NCI-H748 (cell line): Measurements from ENCODE around the gene NLRP6.

Experiments
- DNase-seq: peaks from one replicate; lab custom pipeline; 2025; ENCODE audit not compliant: unreplicated experiment; lab: John Stamatoyannopoulos, UW

The NLRP6 gene

DNA sequence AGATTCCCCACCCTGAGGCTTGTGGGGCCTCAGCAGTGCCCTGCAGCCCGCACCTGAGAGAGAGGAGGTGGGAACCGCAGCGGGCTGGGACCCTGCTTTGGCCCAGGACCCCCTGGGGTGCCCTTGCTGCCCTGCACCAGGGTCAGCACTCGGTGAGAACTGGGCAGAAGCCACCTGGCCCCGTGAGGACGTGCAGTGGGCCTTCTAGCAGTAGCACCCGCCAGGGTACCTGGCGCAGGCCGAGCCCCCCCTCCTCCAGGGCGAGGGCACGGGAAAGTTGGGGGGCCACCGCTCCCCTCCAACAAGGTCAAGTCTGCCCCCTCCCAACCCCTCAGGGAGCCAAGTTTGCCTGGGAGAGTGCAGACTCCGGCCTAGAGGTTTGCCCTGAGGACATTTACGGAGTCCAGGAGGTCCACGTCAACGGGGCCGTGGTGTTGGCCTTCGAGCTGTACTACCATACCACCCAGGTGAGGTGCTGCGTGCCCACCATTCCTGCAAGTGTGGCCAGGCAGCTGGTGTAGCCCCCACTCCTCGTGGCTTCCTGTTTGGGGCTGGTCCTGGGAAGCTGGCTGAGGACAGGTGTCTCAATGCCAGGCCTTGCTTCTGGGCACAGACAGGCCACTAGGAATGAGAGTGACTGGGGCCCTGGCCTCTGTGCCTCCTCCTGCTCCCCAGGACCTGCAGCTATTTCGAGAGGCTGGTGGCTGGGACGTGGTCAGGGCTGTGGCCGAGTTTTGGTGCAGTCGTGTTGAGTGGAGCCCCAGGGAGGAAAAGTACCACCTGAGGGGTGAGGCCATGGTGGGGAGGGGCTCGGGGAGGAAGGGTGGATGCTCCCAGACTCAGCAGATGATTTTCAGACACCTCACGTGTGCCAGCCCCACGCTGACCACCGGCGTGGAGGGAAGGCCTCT, 14.3 kb downstream of the NLRP6 start:
- DNase-seq: no peak

- no peak for DNase-seq
Observed at GRCh38 chr11:293271-293851, 15.2 kb downstream of the NLRP6 start.

DNA sequence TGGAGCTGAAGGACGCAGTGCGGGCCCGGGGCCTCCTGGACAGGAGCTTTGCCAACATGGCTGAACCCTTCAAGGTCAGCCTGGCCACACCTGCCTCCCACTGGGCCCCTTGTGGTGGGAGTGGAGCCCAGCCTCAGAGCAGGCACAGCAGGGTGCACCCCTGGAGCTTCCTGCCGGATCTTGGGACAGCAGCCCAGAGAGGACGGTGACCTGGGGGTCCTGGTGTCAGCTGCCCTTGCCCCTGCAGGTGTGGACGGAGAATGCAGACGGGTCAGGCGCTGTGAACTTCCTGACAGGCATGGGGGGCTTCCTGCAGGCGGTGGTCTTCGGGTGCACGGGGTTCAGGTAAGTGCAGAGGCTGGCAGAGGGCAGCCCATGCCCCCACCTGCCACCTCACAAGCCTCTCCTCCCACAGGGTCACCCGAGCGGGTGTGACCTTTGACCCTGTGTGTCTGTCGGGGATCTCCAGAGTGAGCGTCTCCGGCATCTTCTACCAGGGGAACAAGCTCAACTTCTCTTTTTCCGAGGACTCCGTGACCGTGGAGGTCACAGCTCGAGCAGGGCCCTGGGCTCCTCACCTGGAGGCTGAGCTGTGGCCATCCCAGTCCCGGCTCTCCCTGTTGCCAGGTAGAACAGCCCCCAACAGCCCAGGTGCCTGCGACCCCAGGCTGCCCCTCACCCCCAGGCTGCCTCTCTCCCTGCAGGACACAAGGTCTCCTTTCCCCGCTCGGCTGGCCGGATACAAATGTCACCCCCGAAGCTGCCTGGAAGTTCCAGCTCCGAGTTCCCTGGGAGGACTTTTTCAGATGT, 15.8 kb downstream of the NLRP6 start:
- no peak for DNase-seq

DNA sequence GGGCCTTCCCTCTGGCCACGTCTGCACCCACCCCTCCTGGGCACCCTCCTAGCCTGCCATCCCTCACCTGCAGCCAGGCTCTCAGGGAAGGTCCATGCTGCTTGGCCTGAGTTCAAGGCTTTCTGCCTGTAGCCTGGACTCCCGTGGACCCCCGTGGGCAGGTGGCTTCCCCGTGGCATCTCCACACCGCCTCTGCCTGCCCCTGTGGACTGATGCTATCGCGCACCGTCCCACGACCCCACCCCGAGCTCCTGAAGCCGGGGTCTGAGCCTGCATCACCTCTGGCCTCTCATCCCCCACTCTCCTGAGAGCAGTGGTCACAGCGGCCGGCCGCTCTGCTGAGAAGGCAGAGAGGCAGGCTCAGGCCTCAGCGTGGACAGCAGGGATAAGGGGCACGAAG, 16.6 kb downstream of the NLRP6 start:
- DNase-seq: no peak

GRCh38 chr11:295351-296170, 17.4 kb downstream of the NLRP6 start:
- no peak for DNase-seq

DNA sequence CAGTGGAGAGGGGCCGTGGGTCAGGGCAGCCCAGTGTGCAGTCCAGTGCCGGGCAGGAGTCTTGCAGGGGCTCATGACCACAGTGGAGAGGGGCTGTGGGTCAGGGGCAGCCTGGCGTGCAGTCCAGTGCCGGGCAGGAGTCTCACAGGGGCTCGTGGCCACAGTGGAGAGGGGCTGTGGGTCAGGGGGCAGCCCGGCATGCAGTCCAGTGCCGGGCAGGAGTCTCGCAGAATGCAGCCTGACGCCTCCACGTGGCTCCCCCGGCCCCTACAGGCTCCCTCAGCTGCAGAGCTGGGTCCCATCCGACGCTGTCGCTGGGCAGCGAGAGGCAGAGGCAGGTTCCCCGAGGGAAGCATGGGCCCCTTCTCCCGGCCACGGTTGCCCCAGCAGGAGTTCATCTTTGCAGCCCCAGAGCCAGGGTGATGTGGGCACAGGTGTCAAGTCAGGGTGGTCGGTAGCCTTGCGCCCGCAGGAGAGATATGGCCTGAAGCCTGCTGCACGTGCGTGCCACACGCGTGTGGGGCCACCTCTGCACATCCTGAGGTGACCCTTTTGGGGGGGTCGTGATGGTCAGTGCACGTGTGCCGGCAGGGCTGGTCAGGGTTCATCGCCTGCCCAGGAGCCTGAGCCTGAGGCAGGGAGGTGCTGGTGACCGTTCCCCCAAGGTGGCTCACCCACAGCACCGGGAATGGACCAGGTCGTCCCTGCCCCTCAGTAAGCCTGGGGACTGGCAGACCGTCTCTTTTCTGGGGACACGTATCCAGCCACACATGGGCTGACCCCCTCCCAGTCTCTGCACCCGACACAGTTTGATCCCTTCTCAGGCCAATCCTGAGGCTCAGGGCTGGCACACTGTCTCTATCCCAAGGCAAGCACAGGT, 18.2 kb downstream of the NLRP6 start:
- no peak for DNase-seq

DNA sequence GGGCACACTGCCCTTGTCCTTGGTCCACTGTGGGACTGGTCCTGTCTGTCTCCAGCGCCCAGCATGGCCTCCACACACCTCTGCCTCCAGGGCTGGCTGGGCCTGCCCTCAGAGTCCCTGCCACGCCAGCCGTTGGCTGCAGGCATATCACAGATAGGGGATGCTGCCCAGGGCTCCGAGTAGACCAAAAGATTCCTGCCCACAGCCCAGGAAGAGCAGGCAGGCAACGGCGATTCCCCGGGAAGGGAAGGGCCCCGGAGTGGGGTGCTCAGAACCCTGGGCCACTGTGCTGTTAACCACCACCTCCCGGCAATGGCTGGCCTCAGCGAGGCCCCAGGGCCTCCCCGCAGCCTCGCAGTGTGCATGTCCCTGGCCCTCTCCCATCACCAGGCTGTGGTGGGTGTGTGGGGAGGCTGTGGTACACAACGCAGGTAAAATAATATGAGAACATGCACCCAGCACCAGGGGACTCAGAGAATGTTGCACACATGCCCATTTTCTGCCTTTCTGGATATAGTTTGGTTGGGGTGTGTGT, 18.9 kb downstream of the NLRP6 start:
- no peak for DNase-seq

DNA sequence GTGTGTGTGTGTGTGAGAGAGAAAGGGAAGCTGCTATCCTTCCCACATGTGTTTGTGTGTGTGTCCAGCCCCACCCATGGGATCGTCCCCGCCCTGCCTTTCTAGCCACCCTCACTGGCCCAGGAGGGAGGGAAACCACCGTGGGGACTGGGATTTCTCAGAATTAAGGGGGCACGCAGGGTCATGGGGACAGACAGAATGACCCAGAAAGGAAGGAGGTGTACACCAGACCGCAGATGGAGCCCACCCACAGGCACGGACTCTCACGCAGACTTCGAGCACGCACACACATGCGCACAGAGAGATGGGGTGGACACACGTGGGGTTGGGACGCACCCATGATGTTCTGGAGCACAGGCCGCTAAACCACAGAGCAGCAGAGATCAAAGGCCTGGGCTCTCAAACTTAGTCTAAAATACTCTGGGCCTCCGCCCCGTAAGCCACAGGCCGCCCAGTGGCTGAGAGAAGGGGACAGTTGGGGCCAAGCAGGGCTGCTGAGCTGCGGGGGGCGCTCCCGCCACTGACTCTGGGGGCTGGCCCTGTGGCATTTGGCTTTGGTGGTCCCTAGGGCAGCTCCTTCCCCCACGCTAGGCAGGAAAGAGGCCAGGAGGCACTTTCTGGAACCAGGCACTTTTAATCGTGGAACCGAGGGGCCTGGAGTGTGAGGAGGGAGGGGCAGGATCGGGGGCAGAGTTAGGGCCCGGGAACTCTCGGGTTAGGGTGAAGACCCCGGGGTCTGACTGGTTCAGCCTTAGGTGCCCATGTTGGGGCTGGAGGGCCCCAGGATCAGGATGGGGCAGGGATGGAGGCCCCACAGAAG, 19.6 kb downstream of the NLRP6 start:
- no peak for DNase-seq

DNA sequence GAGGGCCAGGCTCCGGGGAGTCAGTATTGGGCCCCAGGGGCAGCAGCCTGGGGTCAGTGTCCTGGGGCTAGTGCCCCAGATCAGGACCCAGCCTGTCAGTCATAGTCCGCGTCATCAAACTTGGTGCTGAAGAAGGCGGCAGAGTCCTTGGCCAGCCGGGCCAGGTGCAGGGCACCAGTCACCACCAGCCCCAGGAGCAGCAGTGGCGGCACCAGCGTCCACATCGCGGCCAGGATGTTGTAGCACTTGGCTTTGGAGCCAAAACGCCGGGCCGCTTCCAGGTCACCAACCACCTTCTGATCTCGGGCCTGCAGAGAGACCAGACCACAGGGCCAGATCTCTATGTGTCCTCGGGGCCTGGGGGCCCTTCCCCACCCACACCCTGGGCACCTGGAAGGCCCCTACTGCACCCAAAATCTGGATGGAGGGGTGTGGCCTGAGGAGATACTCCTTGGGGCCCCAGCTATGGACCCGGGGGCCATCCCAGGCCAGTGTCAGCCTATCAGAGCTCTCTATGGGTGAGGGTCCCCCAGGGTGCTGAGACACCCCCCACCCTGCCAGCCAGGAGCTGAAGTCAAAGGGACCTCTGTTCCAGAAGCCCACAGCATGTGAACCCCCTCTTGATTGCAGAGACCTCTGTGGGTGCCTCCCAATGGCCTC, 20.3 kb downstream of the NLRP6 start:
- no peak for DNase-seq

GRCh38 chr11:299081-299891, 21.1 kb downstream of the NLRP6 start, which contains the start of gene IFITM5:
Gene IFITM5 (minus strand): TSS chr11:299526. CDS start chr11:299490, 36 bp downstream.
- DNase-seq: no peak

GRCh38 chr11:299951-300735, 21.9 kb downstream of the NLRP6 start:
- no peak for DNase-seq

DNA sequence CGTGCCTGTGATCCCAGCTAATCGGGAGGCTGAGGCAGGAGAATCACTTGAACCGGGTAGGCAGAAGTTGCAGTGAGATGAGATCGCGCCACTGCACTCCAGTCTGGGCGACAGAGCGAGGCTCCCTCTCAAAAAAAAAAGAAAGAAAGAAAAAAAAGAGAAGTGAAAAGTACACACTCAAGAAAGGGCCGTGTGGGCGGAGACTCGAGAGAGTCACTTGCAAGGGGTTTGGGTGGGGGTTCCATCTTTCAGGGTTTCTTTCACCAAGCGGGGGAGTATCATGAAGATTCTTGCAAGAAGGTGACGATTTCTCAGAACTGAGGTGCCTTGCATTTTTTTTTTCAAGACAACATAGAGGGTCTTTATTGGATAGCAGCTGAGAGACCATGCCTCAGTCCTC, 25.2 kb downstream of the NLRP6 start:
- DNase-seq: no peak

DNA sequence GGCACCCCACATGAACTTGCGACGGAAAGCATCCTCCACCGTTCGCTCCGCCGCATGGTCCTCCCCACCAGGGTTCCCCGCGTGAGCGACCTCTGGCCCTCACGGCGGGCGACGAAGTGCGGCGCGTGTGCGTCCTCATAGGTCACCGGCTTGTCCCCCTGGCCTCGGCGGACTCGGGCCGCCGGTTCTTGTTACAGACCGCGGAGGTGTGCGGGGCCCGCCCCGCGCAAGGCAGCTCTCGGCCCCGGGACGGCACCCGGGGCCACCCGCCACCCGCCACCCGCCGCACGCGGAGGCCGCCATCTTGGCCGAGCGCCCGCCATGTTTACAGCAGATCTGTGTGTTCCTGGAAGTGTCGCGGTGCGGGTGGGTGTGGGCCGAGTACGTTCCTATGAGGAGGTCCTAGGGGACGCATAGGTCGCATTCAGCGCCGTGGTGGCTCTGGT, 25.9 kb downstream of the NLRP6 start:
- DNase-seq: no peak

GRCh38 chr11:304915-305843, 27.0 kb downstream of the NLRP6 start:
- peak; percentile 41 for DNase-seq

DNA sequence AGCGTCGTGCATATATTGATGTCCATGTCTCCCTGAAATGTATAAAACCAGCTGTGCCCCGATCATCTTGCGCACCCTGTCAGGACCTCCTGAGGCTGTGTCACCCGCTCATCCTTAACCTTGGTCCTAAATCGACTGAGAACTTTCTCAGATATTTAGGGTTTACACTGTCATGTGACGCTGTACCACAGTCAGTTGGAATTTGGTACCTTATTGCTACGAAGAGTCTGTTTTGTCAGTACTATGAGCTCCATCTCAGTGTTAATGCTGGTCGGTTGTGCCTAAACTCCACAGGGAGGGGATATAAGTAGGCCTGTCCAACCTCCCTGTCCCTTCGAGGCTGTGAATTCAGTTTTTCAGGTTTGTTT, 27.6 kb downstream of the NLRP6 start:
- no peak for DNase-seq
